ENCODE measurements around the gene ANAPC10. TPM values are rescaled to one million over a fixed set of nuclear protein-coding genes. Genes with fewer than 3 reads are reported as not detected.
"Not testable (repeated sequence)": the region's sequence is repeated elsewhere in the genome, so short reads cannot be mapped to it uniquely, and the experiment has no call there.

The ANAPC10 gene
- 10 to 100 TPM in 5 of 6 donors, 1 to 10 TPM in 1; 8.7 to 50.6 (median 27.8) TPM for total RNA-seq

- peak within 1 kb of the TSS; percentile 73 to 90 (median 84) for H3K4me3 ChIP-seq
- H3K27ac ChIP-seq, result peak within 1 kb of the TSS; percentile 92
- H3K36me3 ChIP-seq, result peaks cover 0 to 27% (median 12%) of the 10 kb centered on the region in 4 donors
- H3K4me1 ChIP-seq, result peaks cover 28 to 57% (median 29%) of the 10 kb centered on the region in 4 donors
- peaks cover 0 to 4% (median 0%) of the 10 kb centered on the region in 4 donors for H3K9me3 ChIP-seq
- DNase-seq (peak; percentile 96), ATAC-seq (ENCODE audit: low FRiP score in 2 of 2) (peak; percentile 98 to 99)
- WGBS, 2 donors, result 0% methylated on average over 35 to 66 of the region's 67 CpGs
- no peak for TF ChIP-seq EP300 (IDR thresholded peaks at IDR 0.05)
- TF ChIP-seq POLR2A (IDR thresholded peaks at IDR 0.05), result peak in 3 of 4 donors; percentile 49 to 80 (median 72)
- peak in 1 of 6 experiments; percentile 10 for TF ChIP-seq CTCF (IDR thresholded peaks at IDR 0.05)
- peak; percentile 94 to 95 for TF ChIP-seq POLR2AphosphoS5 (IDR thresholded peaks at IDR 0.05)
- H3K27me3 ChIP-seq, result no peaks in the 10 kb centered on the region
These were observed at the start of gene ANAPC10, which contains the start of gene ABCE1 for GRCh38 chr4:145097821-145098674. ANAPC10 (minus strand) TSS chr4:145098196; CDS start chr4:145096099, 2,097 bp downstream. ABCE1 (plus strand) TSS chr4:145098311; CDS start chr4:145104413, 6,102 bp downstream.

- H3K27me3 ChIP-seq; H3K9me3 ChIP-seq; H3K27ac ChIP-seq; DNase-seq; ATAC-seq (ENCODE audit: low FRiP score in 2 of 2); H3K4me3 ChIP-seq: not testable (repeated sequence)
- Histone ChIP-seq H3K36me3 (peaks cover 8 to 47% (median 33%) of the 10 kb centered on the region in 4 donors), H3K4me1 (peaks cover 0 to 16% (median 9%) of the 10 kb centered on the region in 4 donors)
- 14 to 50% methylated on average over 1 of the region's 1 CpG for WGBS, 2 donors
These were observed 38.2 kb upstream of the ANAPC10 start for GRCh38 chr4:145136219-145136618.

GRCh38 chr4:145132511-145133098, 34.6 kb upstream of the ANAPC10 start:
- Histone ChIP-seq H3K36me3 (peaks cover under 1 to 31% (median 4%) of the 10 kb centered on the region in 4 donors), H3K27ac (peak overlapping the region in 1 of 4 donors; percentile 40), H3K4me3 (no peak overlapping the region), H3K4me1 (peaks cover 0 to 23% (median 11%) of the 10 kb centered on the region in 4 donors), H3K27me3 (no peaks in the 10 kb centered on the region), H3K9me3 (no peaks in the 10 kb centered on the region)
- peak in 1 of 2 donors; percentile 26 for ATAC-seq (ENCODE audit: low FRiP score in 2 of 2)
- TF ChIP-seq CTCF (IDR thresholded peaks at IDR 0.05) (no peak), POLR2AphosphoS5 (IDR thresholded peaks at IDR 0.05) (no peak), POLR2A (IDR thresholded peaks at IDR 0.05) (no peak)
- DNase-seq, result no peak
- WGBS, 2 donors, result 33 to 51% methylated on average over 5 of the region's 5 CpGs

GRCh38 chr4:145131848-145132247, 33.9 kb upstream of the ANAPC10 start:
- DNase-seq, result no peak
- no peak for ATAC-seq (ENCODE audit: low FRiP score in 2 of 2)
- Histone ChIP-seq H3K27ac (peak overlapping the region in 1 of 4 donors; percentile 40), H3K4me1 (peaks cover 0 to 23% (median 11%) of the 10 kb centered on the region in 4 donors), H3K9me3 (no peaks in the 10 kb centered on the region), H3K4me3 (no peak overlapping the region), H3K36me3 (peaks cover 0 to 31% (median 2%) of the 10 kb centered on the region in 4 donors), H3K27me3 (no peaks in the 10 kb centered on the region)
- no peak for TF ChIP-seq POLR2A (IDR thresholded peaks at IDR 0.05)
- TF ChIP-seq EP300 (IDR thresholded peaks at IDR 0.05), result no peak
- TF ChIP-seq CTCF (IDR thresholded peaks at IDR 0.05), result no peak
- no peak for TF ChIP-seq POLR2AphosphoS5 (IDR thresholded peaks at IDR 0.05)
- 89 to 90% methylated on average over 12 of the region's 12 CpGs for WGBS, 2 donors

- H3K9me3 ChIP-seq, result no peaks in the 10 kb centered on the region
- peaks cover 6 to 41% (median 9%) of the 10 kb centered on the region in 4 donors for H3K36me3 ChIP-seq
- peak in 1 of 2 donors; percentile 31 for DNase-seq
- no peak for TF ChIP-seq POLR2AphosphoS5 (IDR thresholded peaks at IDR 0.05)
- no peak for TF ChIP-seq CTCF (IDR thresholded peaks at IDR 0.05)
- no peak for TF ChIP-seq EP300 (IDR thresholded peaks at IDR 0.05)
- TF ChIP-seq POLR2A (IDR thresholded peaks at IDR 0.05), result no peak
- 51 to 57% methylated on average over 2 of the region's 2 CpGs for WGBS, 2 donors
- no peak overlapping the region for H3K4me3 ChIP-seq
- peaks cover 0 to 23% (median 9%) of the 10 kb centered on the region in 4 donors for H3K4me1 ChIP-seq
- peak overlapping the region in 2 of 4 donors; percentile 18 to 23 for H3K27ac ChIP-seq
- peak; percentile 34 to 77 for ATAC-seq (ENCODE audit: low FRiP score in 2 of 2)
- no peaks in the 10 kb centered on the region for H3K27me3 ChIP-seq
These were observed 32.9 kb upstream of the ANAPC10 start for GRCh38 chr4:145130788-145131399.

Measured in upper lobe of left lung (tissue), 6 donors.